Endothelial cell (in vitro differentiated cells): ENCODE data around the gene DOHH. TPM values are rescaled to one million over a fixed set of nuclear protein-coding genes. Genes with fewer than 3 reads are reported as not detected.

ENCODE experiments used
- DNase-seq: peaks from one replicate; pipeline ENCODE4 v3.0.0; 2021; ENCODE audit warnings: low spot score
- H3K27ac Mint-ChIP-seq: one replicate; pipeline ENCODE4 v1.8.0; 2021; ENCODE audit warnings: mixed read lengths, inconsistent platforms; ENCODE audit not compliant: unreplicated experiment
- H3K27me3 Mint-ChIP-seq: one replicate; pipeline ENCODE4 v1.8.0; 2021; ENCODE audit warnings: mild to moderate bottlenecking, moderate library complexity, mixed read lengths, inconsistent platforms; ENCODE audit not compliant: unreplicated experiment
- H3K36me3 Mint-ChIP-seq: one replicate; pipeline ENCODE4 v1.8.0; 2021; ENCODE audit warnings: mild to moderate bottlenecking, low read depth, mixed read lengths, inconsistent platforms; ENCODE audit not compliant: unreplicated experiment
- H3K4me1 Mint-ChIP-seq: one replicate; pipeline ENCODE4 v1.8.0; 2021; ENCODE audit warnings: mild to moderate bottlenecking, mixed read lengths, inconsistent platforms; ENCODE audit not compliant: unreplicated experiment
- H3K4me3 Mint-ChIP-seq: one replicate; pipeline ENCODE4 v1.8.0; 2021; ENCODE audit warnings: mild to moderate bottlenecking, mixed read lengths, inconsistent platforms; ENCODE audit not compliant: unreplicated experiment
- H3K9me3 Mint-ChIP-seq: one replicate; pipeline ENCODE4 v1.8.0; 2021; ENCODE audit warnings: mixed read lengths, inconsistent platforms; ENCODE audit not compliant: unreplicated experiment
- CTCF ChIP-seq: fragments of 200-600 bp; sonication (generic); IDR thresholded peaks from one replicate; pipeline ENCODE4 v1.5.0; 2021; ENCODE audit warnings: antibody characterized with exemption; ENCODE audit not compliant: unreplicated experiment
- total RNA-seq: library from RNA; stranded (reverse); fragmentation: NEBNext Ultra II Directional; extraction: Animal tissue kit (Norgen Biotek cat#: 25700); gene quantifications from one replicate; pipeline ENCODE4 v1.2.1, GENCODE V29; 2021; ENCODE audit not compliant: unreplicated experiment

DOHH gene
- total RNA-seq, 1 donor from 2014 or later, result 8.7 TPM

- H3K4me1 Mint-ChIP-seq, result no peaks in the 10 kb centered on the region
- DNase-seq, result no peak
- no peak for TF ChIP-seq CTCF
- H3K27me3 Mint-ChIP-seq, result peaks cover 10% of the 10 kb centered on the region
- no peak overlapping the region for H3K4me3 Mint-ChIP-seq
- no peaks in the 10 kb centered on the region for H3K9me3 Mint-ChIP-seq
- no peak overlapping the region for H3K27ac Mint-ChIP-seq
- no peaks in the 10 kb centered on the region for H3K36me3 Mint-ChIP-seq
These were observed 30.6 kb downstream of the DOHH start for GRCh38 chr19:3469638-3470499.

GRCh38 chr19:3468211-3468610, 32.3 kb downstream of the DOHH start:
- Mint-ChIP-seq H3K36me3 (no peaks in the 10 kb centered on the region), H3K27me3 (peaks cover 12% of the 10 kb centered on the region), H3K4me1 (no peaks in the 10 kb centered on the region), H3K27ac (no peak overlapping the region), H3K9me3 (no peaks in the 10 kb centered on the region), H3K4me3 (no peak overlapping the region)
- TF ChIP-seq CTCF, result no peak
- no peak for DNase-seq

GRCh38 chr19:3467437-3468198, 32.9 kb downstream of the DOHH start:
- H3K4me1 Mint-ChIP-seq, result peaks cover 3% of the 10 kb centered on the region
- peaks cover 3% of the 10 kb centered on the region for H3K36me3 Mint-ChIP-seq
- no peak for TF ChIP-seq CTCF
- H3K4me3 Mint-ChIP-seq, result no peak overlapping the region
- no peak for DNase-seq
- H3K9me3 Mint-ChIP-seq, result no peaks in the 10 kb centered on the region
- no peak overlapping the region for H3K27ac Mint-ChIP-seq
- H3K27me3 Mint-ChIP-seq, result peaks cover 15% of the 10 kb centered on the region

- peaks cover 4% of the 10 kb centered on the region for H3K36me3 Mint-ChIP-seq
- peaks cover 18% of the 10 kb centered on the region for H3K27me3 Mint-ChIP-seq
- no peak for TF ChIP-seq CTCF
- H3K4me3 Mint-ChIP-seq, result no peak overlapping the region
- peaks cover 3% of the 10 kb centered on the region for H3K4me1 Mint-ChIP-seq
- H3K27ac Mint-ChIP-seq, result no peak overlapping the region
- H3K9me3 Mint-ChIP-seq, result no peaks in the 10 kb centered on the region
- no peak for DNase-seq
These were observed 33.8 kb downstream of the DOHH start for GRCh38 chr19:3466635-3467034.

- DNase-seq, result no peak
- H3K27ac Mint-ChIP-seq, result no peak overlapping the region
These were observed 34.9 kb downstream of the DOHH start for GRCh38 chr19:3465552-3465951.

More at GRCh38 chr19:3465552-3465951, 34.9 kb downstream of the DOHH start:
- peaks cover 17% of the 10 kb centered on the region for H3K27me3 Mint-ChIP-seq
- peaks cover 4% of the 10 kb centered on the region for H3K36me3 Mint-ChIP-seq
- H3K9me3 Mint-ChIP-seq, result no peaks in the 10 kb centered on the region
- peaks cover 3% of the 10 kb centered on the region for H3K4me1 Mint-ChIP-seq
- no peak overlapping the region for H3K4me3 Mint-ChIP-seq
- TF ChIP-seq CTCF, result no peak
